Endothelial cell of umbilical vein (primary cell): ENCODE measurements around the gene MVP. TPM values are rescaled to one million over a fixed set of nuclear protein-coding genes. Genes with fewer than 3 reads are reported as not detected.

ENCODE experiments used
- BruUV-seq: library from RNA; stranded (reverse); fragments of 400-500 nt; replicated peaks from 2 replicates; lab custom pipeline; 2021; lab: Mats Ljungman, UMichigan
- CTCF ChIA-PET: fragments of 300-600, 350-600 bp; sonication (Branson Sonifier 250); formaldehyde crosslinking; loops from one replicate; lab custom pipeline; 2021; ENCODE audit warnings: antibody characterized with exemption, inconsistent platforms; lab: Charles Lee
- POLR2A ChIA-PET: fragments of 300-600, 350-600 bp; sonication (Branson Sonifier 250); formaldehyde crosslinking; loops from one replicate; lab custom pipeline; 2021; ENCODE audit warnings: antibody characterized with exemption, inconsistent platforms; lab: Charles Lee
- DNase-seq: peaks from one replicate; pipeline ENCODE4 v3.0.0-alpha.2; 2011; ENCODE audit warnings: low read depth, low spot score
- FAIRE-seq: peaks from 2 replicates; lab custom pipeline; 2011; peaks lifted over from hg19 to GRCh38; lab: Jason Lieb, UNC
- H2AFZ ChIP-seq: 2 replicates; pipeline ENCODE4 v1.6.0; 2012; ENCODE audit warnings: low read depth, low read length, control low read depth, inconsistent platforms
- H3K27ac ChIP-seq: 2 replicates; pipeline ENCODE4 v1.5.1; 2011; ENCODE audit warnings: low read depth, mild to moderate bottlenecking, control low read depth, low read length, moderate library complexity; ENCODE audit not compliant: insufficient read depth
- H3K27me3 ChIP-seq, 2 experiments: 2 replicates each; pipeline versions ENCODE4 v1.6.0 to v1.6.1; 2011; ENCODE audit warnings: low read length in 2 of 2, mixed read lengths in 1 of 2; ENCODE audit not compliant: control insufficient read depth in 2 of 2, insufficient read depth in 2 of 2
- H3K36me3 ChIP-seq, 2 experiments: 2 replicates in 1 of 2; 3 replicates in 1 of 2; pipeline ENCODE4 v1.5.1; 2011; ENCODE audit warnings: low read length in 2 of 2, mild to moderate bottlenecking in 1 of 2, moderate library complexity in 1 of 2; ENCODE audit not compliant: control insufficient read depth in 2 of 2, insufficient read depth in 2 of 2; ENCODE audit errors: extremely low read depth in 1 of 2
- H3K4me1 ChIP-seq: 3 replicates; pipeline ENCODE4 v1.5.1; 2011; ENCODE audit warnings: mild to moderate bottlenecking, low read length; ENCODE audit not compliant: control insufficient read depth, insufficient read depth; ENCODE audit errors: extremely low read depth
- H3K4me2 ChIP-seq: 2 replicates; pipeline ENCODE4 v1.6.1; 2011; ENCODE audit warnings: low read length, control low read depth, mixed read lengths; ENCODE audit not compliant: insufficient read depth
- H3K4me3 ChIP-seq, 3 experiments: fragments of 200-600 bp in 1 of 3; sonication (generic), shearing (Covaris generic) in 1 of 3; replicated peaks in 1 of 3; 2 replicates each; pipeline ENCODE4 v1.5.1; 2011 to 2016; ENCODE audit warnings: control low read depth in 3 of 3, low read length in 3 of 3, mild to moderate bottlenecking in 2 of 3, inconsistent platforms in 1 of 3, low read depth in 1 of 3, moderate library complexity in 1 of 3; ENCODE audit not compliant: insufficient read depth in 1 of 3
- H3K79me2 ChIP-seq: 2 replicates; pipeline ENCODE4 v1.6.0; 2012; ENCODE audit warnings: low read length, inconsistent platforms; ENCODE audit not compliant: control insufficient read depth, insufficient read depth
- H3K9ac ChIP-seq: replicated peaks from 2 replicates; pipeline ENCODE3; 2011; ENCODE audit warnings: low read length, control low read depth; ENCODE audit not compliant: insufficient read depth; ENCODE audit errors: extremely low read depth
- H3K9me1 ChIP-seq: replicated peaks from 3 replicates; pipeline ENCODE4 v1.6.0; 2011; ENCODE audit warnings: mild to moderate bottlenecking, low read length; ENCODE audit not compliant: control insufficient read depth, insufficient read depth; ENCODE audit errors: extremely low read depth
- H3K9me3 ChIP-seq: replicated peaks from 2 replicates; pipeline ENCODE4 v1.5.1; 2012; ENCODE audit warnings: low read length, inconsistent platforms; ENCODE audit not compliant: control insufficient read depth, insufficient read depth
- H4K20me1 ChIP-seq: replicated peaks from 2 replicates; pipeline ENCODE3; 2011; ENCODE audit warnings: mild to moderate bottlenecking, low read length; ENCODE audit not compliant: control insufficient read depth, insufficient read depth; ENCODE audit errors: extremely low read depth
- CTCF ChIP-seq, 2 donors: IDR thresholded peaks; 1 replicate in 1 of 2; 2 replicates in 1 of 2; pipeline ENCODE4 v1.5.1; 2011; ENCODE audit warnings: low read length in 2 of 2, mild to moderate bottlenecking in 2 of 2, moderate library complexity in 2 of 2, control low read depth in 1 of 2, inconsistent platforms in 1 of 2, low read depth in 1 of 2; ENCODE audit not compliant: insufficient read depth in 1 of 2; ENCODE audit errors: extremely low read depth in 1 of 2
- EZH2 ChIP-seq: IDR thresholded peaks from 2 replicates; pipeline ENCODE4 v1.6.1; 2012; ENCODE audit warnings: borderline replicate concordance, low read depth, mild to moderate bottlenecking, moderate library complexity, low read length, inconsistent platforms; ENCODE audit not compliant: severe bottlenecking
- FOS ChIP-seq: IDR thresholded peaks from 2 replicates; pipeline ENCODE4 v1.6.1; 2011; ENCODE audit warnings: mild to moderate bottlenecking, low read length, moderate library complexity, borderline replicate concordance; ENCODE audit not compliant: insufficient read depth
- GATA2 ChIP-seq: IDR thresholded peaks from 2 replicates; pipeline ENCODE4 v1.7.0; 2011; ENCODE audit warnings: low read depth, mild to moderate bottlenecking, moderate library complexity, mixed read lengths, low read length; ENCODE audit not compliant: insufficient read length, insufficient read depth
- MAX ChIP-seq: IDR thresholded peaks from 2 replicates; pipeline ENCODE4 v1.6.1; 2011; ENCODE audit not compliant: insufficient read depth, insufficient read length
- MYC ChIP-seq: IDR thresholded peaks from one replicate; pipeline ENCODE4 v1.6.1; 2011; ENCODE audit warnings: mild to moderate bottlenecking, low read depth, low read length
- POLR2A ChIP-seq: IDR thresholded peaks from 2 replicates; pipeline ENCODE4 v1.6.1; 2012; ENCODE audit warnings: low read depth, mild to moderate bottlenecking, control low read depth, low read length
- dilution Hi-C: fragments of 300-500 bp; cut with MboI; formaldehyde crosslinking; loops from one replicate; pipeline ENCODE4 v1.15.0; 2019; ENCODE audit warnings: low sequenced_read_pairs; ENCODE audit not compliant: extremely low pct_ligation_motif_present
- intact Hi-C: fragments of 100-400 bp; cut with micrococcal nuclease; formaldehyde crosslinking; loops from one replicate; pipeline ENCODE4 v1.10.0; 2022
- polyA plus RNA-seq, 4 experiments: library from polyadenylated mRNA; depleted of rRNA in 3 of 4; stranded (reverse) in 3 of 4; unstranded in 1 of 4; fragments of >200 nt; gene quantifications; 2 replicates each; pipeline versions ENCODE4 v1.2.1 to v1.2.3, GENCODE V29; 2011 to 2012; ENCODE audit warnings: missing spikeins in 1 of 4
- total RNA-seq: library from RNA; stranded (reverse); gene quantifications from 2 replicates; pipeline ENCODE4 v1.2.3, GENCODE V29; 2021

Gene MVP
- total and polyA plus RNA-seq, 2 donors (not counting 3 experiments of a cell fraction or from before 2014, with no cell fraction given): 49.8 to 118 TPM

DNA sequence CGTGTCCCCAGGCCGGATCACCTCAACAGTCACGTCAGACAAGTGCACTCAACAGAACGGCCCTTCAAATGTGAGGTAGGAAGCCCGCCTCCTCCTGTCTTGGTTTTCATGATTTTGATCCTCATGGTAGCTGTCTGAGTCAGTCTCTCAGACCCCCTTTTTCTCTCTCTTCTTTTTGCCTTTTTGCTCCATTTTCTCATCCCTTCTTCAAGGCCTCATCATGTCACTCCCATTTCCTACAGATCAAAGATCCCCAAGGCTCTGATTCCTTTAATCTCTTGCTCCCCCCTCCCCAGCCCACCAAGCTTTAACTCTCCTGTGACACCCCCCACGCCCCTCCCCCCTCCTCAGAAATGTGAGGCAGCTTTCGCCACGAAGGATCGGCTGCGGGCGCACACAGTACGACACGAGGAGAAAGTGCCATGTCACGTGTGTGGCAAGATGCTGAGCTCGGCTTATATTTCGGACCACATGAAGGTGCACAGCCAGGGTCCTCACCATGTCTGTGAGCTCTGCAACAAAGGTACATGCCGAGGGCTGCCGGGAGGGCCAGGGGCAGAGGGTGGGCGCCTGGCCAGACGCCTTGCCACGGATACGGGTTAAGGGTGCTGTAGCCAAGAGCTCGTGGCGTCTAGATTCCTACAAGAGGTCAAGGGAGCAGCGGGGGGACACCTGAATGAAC, 11.9 kb upstream of the MVP start:
- no peaks in the 10 kb centered on the region for H3K9me1 ChIP-seq
- no peak overlapping the region for H2AFZ ChIP-seq
- no peak for DNase-seq
- H3K4me3 ChIP-seq: peak overlapping the region; percentile 13 to 72 (median 62)
- FAIRE-seq: no peak
- peaks cover 2 to 14% of the 10 kb centered on the region in 2 experiments for H3K36me3 ChIP-seq
- no peaks in the 10 kb centered on the region for H3K9me3 ChIP-seq
- H3K9ac ChIP-seq: peak overlapping the region; percentile 39
- dilution Hi-C loops (loop anchor here (10.0 kb wide), 1 partner anchor 186 kb away; the partner anchor contains the start of genes HIRIP3 and INO80E), intact Hi-C loops (loop anchor here (1.0 to 5.0 kb wide), 4 partner anchors 40 to 213 kb away; partner anchors contain the start of gene TAOK2)
- POLR2A ChIA-PET: interaction anchor here (1.0 to 1.5 kb wide), 3 partner anchors 18 to 44 kb away, joined by 3 to 4 read pairs (median 3); partner anchors contain the start of gene KIF22
- H4K20me1 ChIP-seq: no peaks in the 10 kb centered on the region
- H3K27me3 ChIP-seq: no peaks in the 10 kb centered on the region
- peaks cover 46% of the 10 kb centered on the region for H3K4me1 ChIP-seq
- peak overlapping the region; percentile 23 for H3K27ac ChIP-seq
- CTCF ChIA-PET: interaction anchor here (0.5 to 3.7 kb wide), 33 partner anchors 8 to 345 kb away, joined by 3 to 163 read pairs (median 6); partner anchors contain the start of genes ALDOA, ASPHD1, CDIPT and KCTD13
- TF ChIP-seq POLR2A: no peak
- no peak for TF ChIP-seq EZH2
- TF ChIP-seq CTCF (IDR thresholded peaks at IDR 0.05; ENCODE audit: extremely low read depth in 1 of 2, insufficient read depth in 1 of 2, low read depth in 1 of 2, low read length in 2 of 2): no peak
- no peak for TF ChIP-seq GATA2
- no peak for TF ChIP-seq MAX
- no peak for TF ChIP-seq FOS
- no peak for TF ChIP-seq MYC
- no TSS peak for BruUV-seq
- H3K79me2 ChIP-seq: peaks cover 29% of the 10 kb centered on the region
- H3K4me2 ChIP-seq: peak overlapping the region; percentile 71
